ENCODE results near the gene VAMP8.
"Not testable (repeated sequence)": the region's sequence is repeated elsewhere in the genome, so short reads cannot be mapped to it uniquely, and the experiment has no call there.

Gene VAMP8

GRCh38 chr2:85577386-85578242, at the start of gene VAMP8:
Gene VAMP8 (plus strand): TSS chr2:85577586. CDS start chr2:85577647, 61 bp downstream.
- DNase-seq, result no peak

DNA sequence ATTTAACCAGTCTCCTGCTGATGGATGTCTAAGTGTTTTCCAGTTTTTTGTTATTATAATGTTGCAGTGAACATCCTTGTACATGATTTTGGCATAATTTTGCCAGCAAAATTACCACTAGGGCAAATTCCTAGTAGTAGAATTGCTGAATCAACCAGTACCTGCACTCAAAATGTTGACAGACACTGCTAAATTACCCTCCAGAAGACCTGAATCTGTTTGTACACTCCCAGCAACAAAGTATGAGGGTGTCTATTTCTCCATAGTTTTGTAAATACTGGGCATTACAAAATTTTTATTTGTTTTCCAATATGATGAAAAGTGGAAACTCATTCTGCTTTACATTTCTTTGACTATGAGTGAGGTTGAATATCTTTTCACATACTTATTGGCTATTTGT, 49.6 kb upstream of the VAMP8 start:
- no peak for DNase-seq

DNA sequence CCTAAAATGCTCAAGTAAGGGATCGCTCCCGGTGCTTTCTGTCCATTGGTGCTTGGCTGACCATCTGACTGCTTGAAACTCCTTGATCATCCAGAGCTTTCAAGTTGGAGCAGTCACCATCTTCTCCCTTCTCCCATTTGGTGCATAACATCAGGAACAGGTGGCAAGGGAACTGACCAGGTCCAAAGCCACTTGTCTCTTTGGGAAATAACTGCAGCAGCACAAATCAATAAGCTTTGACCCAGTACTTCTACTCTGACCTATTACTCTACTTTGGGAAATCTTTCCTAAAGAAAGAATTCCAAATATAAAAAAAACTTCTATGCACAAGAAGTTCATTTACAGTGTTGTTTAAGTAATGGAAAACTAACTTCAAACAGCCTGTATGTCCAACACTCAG, 49.0 kb upstream of the VAMP8 start:
- no peak for DNase-seq

- no peak for DNase-seq
These were observed 47.6 kb upstream of the VAMP8 start for GRCh38 chr2:85529809-85530208.

GRCh38 chr2:85531589-85531988, 45.8 kb upstream of the VAMP8 start:
- DNase-seq, result no peak

DNA sequence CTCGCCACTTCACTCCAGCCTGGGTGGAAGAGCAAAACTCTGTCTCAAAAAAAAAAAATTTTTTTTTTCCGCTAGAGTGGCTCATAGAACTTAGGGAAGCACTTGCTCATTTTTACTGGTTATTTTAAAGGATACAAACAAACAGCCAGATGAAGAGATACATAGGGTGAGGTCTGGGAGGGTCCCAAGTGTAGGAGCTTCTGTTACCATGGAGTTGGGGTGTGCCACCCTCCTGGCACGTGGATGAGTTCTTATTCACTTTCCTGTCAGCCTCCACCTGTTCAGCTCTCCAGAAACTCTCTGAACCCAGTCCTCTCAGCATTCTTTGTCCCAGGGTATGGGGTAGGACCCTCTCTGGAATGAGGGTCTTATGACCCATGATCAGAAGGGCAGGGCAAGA, 43.3 kb upstream of the VAMP8 start:
- DNase-seq, result no peak

GRCh38 chr2:85534881-85535280, 42.5 kb upstream of the VAMP8 start:
- no peak for DNase-seq

GRCh38 chr2:85536479-85536878, 40.9 kb upstream of the VAMP8 start:
- no peak for DNase-seq

DNA sequence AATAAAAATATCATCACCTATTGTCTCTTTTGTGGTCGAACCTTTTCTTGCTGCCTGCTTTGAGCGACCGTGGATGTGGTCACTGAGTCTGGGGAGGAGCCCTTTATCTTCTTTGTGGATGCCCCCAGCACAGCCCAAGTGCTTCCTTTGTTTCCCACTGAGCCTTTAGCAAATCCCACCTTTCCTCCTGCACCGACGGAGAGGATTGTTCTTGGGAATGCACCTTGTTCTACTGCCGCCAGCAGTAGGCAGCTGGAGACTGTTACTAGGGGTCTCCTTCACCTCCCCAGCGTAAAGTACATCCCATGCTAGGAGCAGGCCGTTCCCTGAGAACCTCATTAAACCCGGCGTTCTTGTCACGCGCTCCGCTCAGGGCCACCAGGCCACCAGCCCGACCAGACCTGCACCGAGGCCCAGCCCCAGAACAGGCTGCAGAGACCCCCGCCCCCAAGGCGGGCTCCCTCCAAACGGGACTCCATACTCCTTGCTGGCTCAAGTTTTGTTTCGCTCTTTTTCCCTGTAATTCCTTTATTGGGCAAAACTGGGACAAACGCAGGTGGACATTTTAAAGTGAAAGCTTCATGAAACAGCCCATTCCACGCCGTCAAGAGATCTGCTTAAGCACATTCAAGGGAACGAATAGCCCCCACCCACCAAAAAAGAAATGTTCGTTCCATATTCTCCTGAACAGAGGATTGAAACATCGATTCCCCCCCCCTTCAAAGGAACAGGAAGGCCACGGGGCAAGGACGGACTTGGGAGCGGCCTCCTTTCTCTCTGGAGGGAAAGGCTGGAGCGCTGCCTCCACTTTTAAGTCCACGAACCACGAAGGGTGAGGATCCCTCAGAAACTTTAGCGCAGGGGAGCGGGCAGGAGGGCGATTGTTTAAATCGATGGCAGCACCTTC, 39.5 kb upstream of the VAMP8 start:
- peak in 1 of 2 donors; percentile 54 for DNase-seq

GRCh38 chr2:85538507-85539360, 38.7 kb upstream of the VAMP8 start, which contains the start of gene MAT2A:
Gene MAT2A (plus strand): TSS chr2:85539168. CDS start chr2:85539288, 120 bp downstream.
- DNase-seq, result peak; percentile 94 to 96

DNA sequence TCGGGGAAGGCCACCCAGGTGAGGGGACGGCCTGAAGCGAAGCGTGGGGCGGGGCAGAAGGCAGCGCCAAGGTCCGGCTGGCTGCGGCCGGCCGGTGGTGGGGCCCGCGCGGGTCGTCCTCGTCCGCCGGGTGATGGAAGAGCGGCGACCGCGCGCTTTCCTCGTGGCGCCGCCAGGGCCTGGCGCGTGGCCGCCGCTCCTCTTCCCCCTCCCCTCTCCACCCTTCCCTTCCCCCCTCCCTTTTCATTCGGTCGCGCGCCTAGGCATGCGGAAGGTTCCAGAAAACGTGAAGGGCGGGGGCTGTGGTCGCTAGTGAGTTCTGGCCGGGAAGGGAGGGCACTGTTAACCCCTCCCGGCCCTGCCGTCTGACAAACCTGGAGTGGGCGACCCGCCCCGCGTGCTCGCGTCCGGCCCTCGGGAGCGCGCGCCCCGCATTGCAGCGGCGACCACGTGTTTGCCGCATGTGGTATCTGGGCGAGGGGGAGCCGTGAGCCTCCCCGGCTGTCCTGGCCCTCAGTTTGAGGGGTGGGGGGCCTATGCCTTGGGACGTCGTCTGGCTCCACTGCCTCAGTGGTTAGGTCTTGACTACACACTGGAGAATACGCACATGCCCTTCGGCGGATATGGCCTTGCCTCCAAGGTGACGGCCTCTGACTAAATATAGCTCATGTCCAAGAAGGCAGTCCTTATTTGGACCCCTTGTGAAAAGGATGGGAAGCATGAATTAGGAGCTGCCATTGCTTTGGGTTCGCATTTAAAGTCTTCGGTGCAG, 37.8 kb upstream of the VAMP8 start:
- peak; percentile 57 to 74 for DNase-seq

- DNase-seq, result no peak
These were observed 37.2 kb upstream of the VAMP8 start for GRCh38 chr2:85540133-85540648.

DNA sequence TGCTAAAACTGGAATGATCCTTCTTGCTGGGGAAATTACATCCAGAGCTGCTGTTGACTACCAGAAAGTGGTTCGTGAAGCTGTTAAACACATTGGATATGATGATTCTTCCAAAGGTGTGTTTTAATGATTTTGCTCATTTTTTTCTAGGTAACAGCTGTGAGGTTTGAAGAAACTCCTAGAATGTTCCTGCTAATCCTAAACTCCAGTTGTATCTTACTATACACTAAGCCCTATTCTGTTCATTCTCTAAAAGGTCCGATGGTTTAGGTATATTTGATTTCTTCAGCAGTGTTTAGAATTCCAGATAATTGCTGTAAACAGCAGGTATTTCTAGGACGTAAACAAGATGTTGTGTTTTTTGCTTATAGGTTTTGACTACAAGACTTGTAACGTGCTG, 36.1 kb upstream of the VAMP8 start:
- no peak for DNase-seq

GRCh38 chr2:85541753-85542457, 35.5 kb upstream of the VAMP8 start:
- DNase-seq, result no peak

- DNase-seq, result no peak
These were observed 34.6 kb upstream of the VAMP8 start for GRCh38 chr2:85542777-85543176.

- DNase-seq, result not testable (repeated sequence)
These were observed 33.1 kb upstream of the VAMP8 start for GRCh38 chr2:85544254-85544691.

GRCh38 chr2:85544915-85545779, 32.2 kb upstream of the VAMP8 start:
- not testable (repeated sequence) for DNase-seq

DNA sequence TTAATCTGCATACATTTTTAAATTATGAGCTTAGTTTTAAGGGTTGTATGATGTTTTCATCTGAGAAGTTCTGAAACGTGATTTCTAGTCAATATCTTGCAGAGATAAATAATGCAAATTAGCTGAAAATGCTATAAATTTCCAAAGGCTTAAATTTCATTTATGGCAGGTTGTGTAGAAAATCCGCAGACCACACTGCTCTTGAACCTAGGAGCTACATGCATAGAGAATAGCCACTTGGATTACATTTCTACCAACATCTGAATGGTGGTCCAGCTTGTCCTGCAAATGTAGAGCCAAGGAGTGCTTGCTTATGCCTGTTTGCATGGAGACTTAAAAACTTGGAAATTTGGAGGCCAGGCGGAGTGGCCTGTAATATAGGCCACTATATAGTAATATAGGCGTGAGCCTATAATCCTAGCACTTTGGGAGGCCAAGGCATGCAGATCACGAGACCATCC, 31.6 kb upstream of the VAMP8 start:
- no peak for DNase-seq

DNA sequence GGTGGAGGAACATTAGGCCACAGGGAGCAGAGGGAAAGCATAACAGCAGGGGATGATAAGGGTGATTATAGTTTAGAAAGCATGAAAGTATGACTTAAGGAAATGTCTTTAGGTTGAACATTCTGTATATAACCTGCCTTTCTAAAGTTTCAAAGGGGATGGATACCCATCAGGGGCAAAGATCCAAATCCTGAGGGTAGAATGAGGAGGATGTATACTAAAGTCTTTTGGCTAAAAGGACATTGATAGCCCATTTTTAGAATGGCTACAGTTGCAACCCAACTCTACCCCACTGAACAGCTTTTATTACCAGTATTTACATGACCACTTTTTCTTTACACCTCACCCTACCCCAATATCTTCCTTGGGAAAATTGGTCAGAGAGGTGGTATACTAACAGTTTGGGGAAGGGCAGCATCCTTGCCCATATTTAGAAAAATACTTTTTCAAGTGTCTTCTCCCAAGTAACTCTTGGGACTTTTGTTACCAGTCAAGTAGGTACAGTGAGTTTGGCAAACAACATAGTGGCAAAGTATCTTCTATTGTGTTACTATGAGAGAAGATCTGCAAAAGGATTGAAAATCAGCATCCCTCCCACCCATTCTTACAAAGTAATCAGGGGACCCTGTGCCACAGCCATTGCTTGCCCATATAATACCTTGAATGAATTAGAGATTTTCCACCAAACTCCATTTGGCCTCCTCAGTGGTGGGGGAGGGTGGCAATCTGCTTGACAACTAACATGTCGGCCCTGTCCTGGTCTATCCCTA, 30.1 kb upstream of the VAMP8 start:
- no peak for DNase-seq

Measured in hippocampal formation (tissue), 2 donors.